AG10803 (cell line): ENCODE measurements around the gene HASPIN.

Source experiments
- DNase-seq: peaks from one replicate; pipeline ENCODE4 v3.0.0; 2010; ENCODE audit warnings: low read depth
- H3K4me3 ChIP-seq: 2 replicates; pipeline ENCODE4 v1.5.1; 2011; ENCODE audit warnings: mild to moderate bottlenecking, low read length, control low read depth
- CTCF ChIP-seq: conservative IDR thresholded peaks from 2 replicates; pipeline ENCODE4 v1.5.1; 2011; ENCODE audit warnings: mild to moderate bottlenecking, low read length, control low read depth, inconsistent platforms

Gene HASPIN

DNA sequence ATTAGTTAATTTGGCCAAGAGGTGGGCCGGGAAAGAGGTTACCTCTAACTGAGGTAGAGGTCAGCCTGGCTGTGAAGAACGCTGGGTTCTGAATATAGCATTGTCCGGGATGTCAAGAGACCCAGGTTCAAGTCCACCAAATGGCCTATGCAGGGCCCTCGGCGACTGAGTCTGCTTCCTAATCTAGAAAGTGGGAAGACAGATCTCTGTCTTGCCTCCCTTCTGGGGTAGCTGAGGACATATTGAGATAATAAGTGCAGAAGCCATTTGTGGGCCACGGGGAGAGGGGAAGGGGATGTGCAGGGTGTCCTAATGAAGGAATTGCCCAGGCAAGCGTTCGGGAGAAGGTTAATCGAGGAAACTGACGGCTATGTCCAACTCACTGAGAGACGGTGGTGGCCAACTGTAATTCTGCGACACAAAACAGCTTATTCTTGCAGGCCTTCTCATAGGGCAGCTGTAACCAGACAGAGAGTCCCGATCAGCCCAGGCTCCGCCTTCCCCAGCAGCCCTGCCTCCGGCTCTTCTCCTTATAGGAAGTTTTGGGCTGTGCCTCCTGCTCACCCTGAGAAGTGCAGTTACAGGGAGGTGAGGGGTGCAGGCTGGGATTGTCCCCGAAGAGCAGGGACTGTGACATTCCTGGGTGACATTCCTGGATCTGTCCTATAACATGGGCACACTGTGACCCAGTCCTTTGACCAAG, 15.9 kb downstream of the HASPIN start:
- H3K4me3 ChIP-seq: no peak overlapping the region
- no peak for TF ChIP-seq CTCF
- DNase-seq: no peak

DNA sequence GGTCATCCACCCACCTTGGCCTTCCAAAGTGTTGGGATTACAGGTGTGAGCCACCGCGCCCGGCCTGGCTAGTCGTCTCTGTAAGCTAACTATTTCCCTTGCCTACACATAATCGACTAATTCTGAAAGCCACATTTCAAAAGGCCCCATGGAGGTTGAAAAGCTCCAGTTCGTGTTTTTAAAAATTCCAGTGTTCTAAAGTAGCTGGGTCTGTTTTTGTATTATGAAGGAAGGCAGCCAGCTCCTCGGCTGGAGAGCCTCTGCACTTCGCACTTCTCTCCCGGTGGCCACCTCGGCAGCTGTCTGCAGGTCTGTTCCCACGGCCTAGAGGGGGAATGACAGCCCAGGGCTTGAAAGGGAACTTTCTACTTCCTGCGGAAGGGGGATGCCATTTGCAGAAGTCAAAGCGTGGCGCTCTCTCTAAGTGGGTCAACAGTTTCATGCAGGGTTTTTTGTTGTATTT, 16.9 kb downstream of the HASPIN start:
- H3K4me3 ChIP-seq: no peak overlapping the region
- no peak for TF ChIP-seq CTCF
- DNase-seq: no peak

GRCh38 chr17:3744014-3744413, 20.3 kb downstream of the HASPIN start:
- DNase-seq: no peak
- TF ChIP-seq CTCF: no peak
- H3K4me3 ChIP-seq: no peak overlapping the region

- no peak for DNase-seq
- no peak for TF ChIP-seq CTCF
- H3K4me3 ChIP-seq: no peak overlapping the region
These were observed 21.4 kb downstream of the HASPIN start for GRCh38 chr17:3745071-3745470.

DNA sequence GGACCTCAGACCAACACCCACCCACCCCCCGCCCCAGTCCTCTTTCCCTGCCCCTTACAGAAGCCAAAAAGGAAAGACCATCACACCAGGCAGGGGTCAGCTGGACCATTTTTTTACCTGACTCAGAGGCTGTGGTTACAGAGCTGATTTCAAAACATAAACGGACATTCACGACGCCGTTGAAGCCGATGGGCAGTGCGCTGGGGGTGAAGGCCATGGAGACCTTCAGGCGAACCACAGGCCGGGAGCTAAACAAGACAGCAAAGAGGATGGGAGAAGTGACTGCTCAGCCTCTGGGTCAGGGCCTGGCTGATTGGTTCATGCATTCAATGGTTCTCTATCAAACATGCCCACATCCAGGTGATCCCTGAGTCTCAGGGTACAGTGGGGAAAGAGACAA, 24.1 kb downstream of the HASPIN start:
- no peak overlapping the region for H3K4me3 ChIP-seq
- TF ChIP-seq CTCF: no peak
- DNase-seq: no peak

GRCh38 chr17:3748576-3748975, 24.9 kb downstream of the HASPIN start:
- TF ChIP-seq CTCF: no peak
- DNase-seq: no peak
- no peak overlapping the region for H3K4me3 ChIP-seq

DNA sequence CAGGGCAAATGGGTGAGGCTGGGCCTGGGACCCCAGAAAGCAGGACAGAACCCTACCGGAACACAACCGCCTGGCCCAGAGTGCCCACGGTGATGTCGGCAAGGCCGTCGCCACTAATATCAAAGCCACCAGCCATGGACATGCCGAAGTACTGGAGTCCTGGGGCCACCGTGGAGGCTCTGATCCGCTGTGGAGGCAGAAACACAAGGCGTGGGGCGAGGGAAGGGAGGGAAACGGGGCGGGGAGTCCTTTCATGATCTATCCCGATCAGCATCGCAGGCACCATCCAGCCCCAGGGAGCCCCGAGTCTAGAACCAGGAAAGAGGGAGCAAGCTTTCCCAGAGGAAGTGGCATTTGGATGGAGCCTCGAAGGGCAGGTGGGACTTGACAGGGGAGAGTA, 26.6 kb downstream of the HASPIN start:
- no peak for TF ChIP-seq CTCF
- H3K4me3 ChIP-seq: no peak overlapping the region
- no peak for DNase-seq
